ENCODE measurements around the gene TRAFD1.

TRAFD1 gene

GRCh38 chr12:112117685-112118084, 7.7 kb upstream of the TRAFD1 start:
- no peaks in the 10 kb centered on the region for H3K9me3 ChIP-seq (ENCODE audit: insufficient read depth, low read length)
- no peaks in the 10 kb centered on the region for H3K36me3 ChIP-seq (ENCODE audit: low read length)

DNA sequence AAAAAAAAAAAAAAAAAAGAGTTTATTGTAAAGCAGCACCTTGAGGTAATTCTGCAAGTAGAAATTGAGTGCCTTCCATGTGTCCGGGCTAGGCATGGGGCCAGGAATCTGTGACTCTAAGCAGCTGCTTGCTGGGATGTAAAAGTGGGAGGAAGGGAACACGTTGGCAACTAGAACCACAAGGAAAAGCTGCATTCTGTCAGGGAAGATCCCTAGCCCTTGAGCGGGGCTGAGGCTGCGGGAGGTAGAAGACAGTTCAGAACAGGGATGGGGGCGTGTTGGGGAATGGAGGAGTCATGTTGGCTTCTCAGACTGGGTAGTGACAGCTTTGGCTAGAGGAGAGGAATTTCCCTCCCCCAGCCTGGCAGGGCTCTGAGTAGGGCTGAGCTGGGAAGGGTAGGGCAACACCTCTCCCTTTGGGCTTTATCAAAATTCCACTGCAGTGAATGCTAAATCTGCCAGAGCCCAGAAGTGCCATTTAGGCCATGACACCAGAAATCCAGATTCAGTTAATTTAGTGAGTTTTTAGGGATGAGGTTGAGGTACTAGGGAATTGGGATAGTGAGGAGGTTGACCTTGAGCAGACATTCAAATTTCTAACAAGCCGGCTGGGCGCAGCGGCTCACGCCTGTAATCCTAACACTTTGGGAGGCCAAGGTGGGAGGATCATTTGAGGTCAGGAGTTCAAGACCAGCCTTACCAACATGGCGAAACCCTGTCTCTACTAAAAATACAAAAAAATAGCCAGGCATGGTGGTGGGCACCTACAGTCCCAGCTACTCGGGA, 3.4 kb upstream of the TRAFD1 start:
- no peak overlapping the region for H3K4me3 ChIP-seq (ENCODE audit: insufficient read depth, low read length, poor library complexity, severe bottlenecking)
- H3K9ac ChIP-seq (ENCODE audit: low read length): no peak overlapping the region
- H3K27ac ChIP-seq (ENCODE audit: low read depth, low read length): no peak overlapping the region
- TF ChIP-seq EZH2phosphoT487 (conservative IDR thresholded peaks at IDR 0.05; ENCODE audit: low read length) (no peak), CTCF (IDR thresholded peaks at IDR 0.05; ENCODE audit: insufficient read depth, low read length, poor library complexity, severe bottlenecking) (no peak)
- no peak overlapping the region for H2AFZ ChIP-seq (ENCODE audit: low read depth, low read length, severe bottlenecking)
- no peak overlapping the region for H3K4me2 ChIP-seq (ENCODE audit: low read depth, low read length, poor library complexity, severe bottlenecking)
- H4K20me1 ChIP-seq (ENCODE audit: low read depth, low read length): no peaks in the 10 kb centered on the region; the same call in 1 of the 2 replicates
- H3K79me2 ChIP-seq (ENCODE audit: insufficient read depth, low read length): peaks cover 13% of the 10 kb centered on the region
- H3F3A ChIP-seq (ENCODE audit: insufficient read depth): peaks cover 6% of the 10 kb centered on the region; the same call in 1 of the 2 replicates
- H3K9me2 ChIP-seq (replicated peaks; ENCODE audit: insufficient read depth, low read length): no peaks in the 10 kb centered on the region
- no peaks in the 10 kb centered on the region for H3K36me3 ChIP-seq (ENCODE audit: low read length)
- H3K27me3 ChIP-seq (ENCODE audit: low read length): no peaks in the 10 kb centered on the region
- H3K9me3 ChIP-seq (ENCODE audit: insufficient read depth, low read length): no peaks in the 10 kb centered on the region

More at GRCh38 chr12:112117685-112118084, 7.7 kb upstream of the TRAFD1 start:
- no peak for TF ChIP-seq CTCF (IDR thresholded peaks at IDR 0.05; ENCODE audit: insufficient read depth, low read length, poor library complexity, severe bottlenecking)
- TF ChIP-seq EZH2phosphoT487 (conservative IDR thresholded peaks at IDR 0.05; ENCODE audit: low read length): no peak
- no peak overlapping the region for H2AFZ ChIP-seq (ENCODE audit: low read depth, low read length, severe bottlenecking)
- H3K27me3 ChIP-seq (ENCODE audit: low read length): no peaks in the 10 kb centered on the region
- H3K79me2 ChIP-seq (ENCODE audit: insufficient read depth, low read length): no peaks in the 10 kb centered on the region
- no peaks in the 10 kb centered on the region for H3K9me2 ChIP-seq (replicated peaks; ENCODE audit: insufficient read depth, low read length)
- H3K4me3 ChIP-seq (ENCODE audit: insufficient read depth, low read length, poor library complexity, severe bottlenecking): no peak overlapping the region
- H3F3A ChIP-seq (ENCODE audit: insufficient read depth): no peaks in the 10 kb centered on the region
- H3K4me2 ChIP-seq (ENCODE audit: low read depth, low read length, poor library complexity, severe bottlenecking): no peak overlapping the region
- H3K9ac ChIP-seq (ENCODE audit: low read length): no peak overlapping the region
- no peaks in the 10 kb centered on the region for H4K20me1 ChIP-seq (ENCODE audit: low read depth, low read length)
- H3K27ac ChIP-seq (ENCODE audit: low read depth, low read length): no peak overlapping the region

DNA sequence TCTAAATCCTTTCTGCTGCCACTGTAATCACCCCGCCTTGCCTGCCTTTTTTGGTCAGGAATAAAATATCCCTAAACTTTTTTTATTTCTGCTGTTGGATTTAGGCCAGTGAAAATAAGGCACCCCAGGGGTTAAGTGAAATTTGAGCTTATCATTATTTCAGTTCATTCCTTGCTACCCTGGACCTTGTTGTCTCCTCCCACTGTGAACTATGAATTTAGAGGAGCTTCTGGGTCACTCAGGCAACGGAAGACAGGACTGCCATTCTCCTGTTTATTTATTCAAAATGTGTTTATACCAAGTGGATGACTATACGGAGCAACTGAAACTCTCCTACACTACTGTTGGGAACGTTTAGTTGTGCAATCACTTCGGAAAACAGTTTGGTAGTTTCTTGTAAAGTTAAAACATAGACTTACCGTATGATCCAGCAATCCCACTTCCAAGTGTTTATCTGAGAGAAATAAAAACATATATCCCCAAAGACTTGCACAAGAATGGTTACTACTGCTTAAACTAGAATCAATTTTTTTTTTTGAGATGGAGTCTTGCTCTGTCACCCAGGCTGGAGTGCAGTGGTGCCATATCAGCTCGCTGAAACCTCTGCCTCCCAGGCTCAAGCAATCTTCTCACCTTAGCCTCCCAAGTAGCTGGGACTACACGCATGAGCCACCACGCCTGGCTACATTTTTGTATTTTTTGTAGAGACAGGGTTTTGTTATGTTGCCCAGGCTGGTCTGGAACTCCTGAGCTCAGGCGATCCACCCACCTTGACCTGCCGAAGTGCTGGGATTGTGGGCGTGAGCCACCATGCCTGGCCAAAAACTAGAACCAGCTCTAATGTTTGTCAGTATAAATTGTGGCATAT, 2.3 kb upstream of the TRAFD1 start:
- Histone ChIP-seq H3K36me3 (ENCODE audit: low read length) (no peaks in the 10 kb centered on the region), H2AFZ (ENCODE audit: low read depth, low read length, severe bottlenecking) (no peak overlapping the region), H3K4me3 (ENCODE audit: insufficient read depth, low read length, poor library complexity, severe bottlenecking) (no peak overlapping the region), H3K27me3 (ENCODE audit: low read length) (no peaks in the 10 kb centered on the region), H3F3A (ENCODE audit: insufficient read depth) (peaks cover 6% of the 10 kb centered on the region; the same call in 1 of the 2 replicates), H4K20me1 (ENCODE audit: low read depth, low read length) (no peaks in the 10 kb centered on the region; the same call in 1 of the 2 replicates), H3K9me3 (ENCODE audit: insufficient read depth, low read length) (no peaks in the 10 kb centered on the region), H3K9me2 (replicated peaks; ENCODE audit: insufficient read depth, low read length) (no peaks in the 10 kb centered on the region), H3K79me2 (ENCODE audit: insufficient read depth, low read length) (peaks cover 17% of the 10 kb centered on the region), H3K4me2 (ENCODE audit: low read depth, low read length, poor library complexity, severe bottlenecking) (no peak overlapping the region), H3K9ac (ENCODE audit: low read length) (no peak overlapping the region), H3K27ac (ENCODE audit: low read depth, low read length) (no peak overlapping the region)
- TF ChIP-seq CTCF (IDR thresholded peaks at IDR 0.05; ENCODE audit: insufficient read depth, low read length, poor library complexity, severe bottlenecking) (no peak), EZH2phosphoT487 (conservative IDR thresholded peaks at IDR 0.05; ENCODE audit: low read length) (no peak)

Measured in SU-DHL-6 (cell line).